HT1080 (cell line): Measurements from ENCODE around the gene HNF1B. TPM values are rescaled to one million over a fixed set of nuclear protein-coding genes. Genes with fewer than 3 reads are reported as not detected.

ENCODE experiments used
- DNase-seq: peaks from one replicate; pipeline ENCODE4 v3.0.0-alpha.2; 2015; ENCODE audit warnings: low read depth
- total RNA-seq: library from RNA; depleted of rRNA; stranded (reverse); fragments of >200 nt; shearing (Covaris generic); gene quantifications from 2 replicates; pipeline ENCODE4 v1.2.3, GENCODE V29; 2014

Gene HNF1B
- total RNA-seq, 1 experiment from 2014 or later, result not detected

DNA sequence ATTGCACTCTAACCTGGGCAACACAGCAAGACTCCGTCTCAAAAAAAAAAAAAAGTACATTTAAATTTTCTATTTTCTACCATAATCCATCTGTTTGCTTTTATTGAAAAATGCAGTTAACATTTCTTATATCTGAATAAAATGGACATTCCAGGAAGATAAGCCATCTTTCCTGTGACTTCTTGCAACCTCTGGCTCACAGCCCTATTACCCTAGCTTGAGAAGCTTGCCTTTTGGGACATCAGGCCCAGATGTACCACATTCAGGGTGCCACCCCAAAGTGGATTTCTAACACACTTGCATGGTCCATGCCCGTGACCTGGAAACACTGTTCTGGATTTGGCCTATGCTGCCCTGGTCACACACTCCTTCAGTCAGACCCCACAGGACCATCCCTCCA lies 71.5 kb downstream of the HNF1B start:
- DNase-seq, result no peak

DNA sequence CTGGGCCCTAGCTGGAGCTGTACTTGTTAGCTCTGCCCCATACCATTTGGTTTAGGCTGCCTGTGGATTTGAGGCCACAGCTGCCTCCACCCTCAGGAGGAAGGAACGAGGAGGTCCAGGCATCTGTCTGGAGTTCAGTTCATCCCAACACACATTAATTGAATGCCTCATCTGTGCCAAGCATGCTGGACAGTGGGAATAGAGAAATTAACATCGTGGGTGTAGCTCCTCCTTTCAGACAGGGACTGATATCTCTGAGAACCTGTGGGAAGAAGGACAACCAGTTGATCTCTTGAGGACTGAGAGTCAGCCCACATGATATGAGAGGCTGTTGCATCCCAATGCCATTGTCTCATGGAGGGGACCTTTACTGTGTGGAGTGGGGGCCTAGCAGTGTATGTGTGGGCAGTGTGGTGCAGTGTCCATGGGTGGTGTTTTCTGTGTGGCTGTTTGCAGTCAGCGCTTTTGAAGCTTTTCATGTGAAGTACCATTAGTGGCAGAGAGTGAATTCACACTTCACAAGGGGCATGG lies 72.2 kb downstream of the HNF1B start:
- no peak for DNase-seq

DNA sequence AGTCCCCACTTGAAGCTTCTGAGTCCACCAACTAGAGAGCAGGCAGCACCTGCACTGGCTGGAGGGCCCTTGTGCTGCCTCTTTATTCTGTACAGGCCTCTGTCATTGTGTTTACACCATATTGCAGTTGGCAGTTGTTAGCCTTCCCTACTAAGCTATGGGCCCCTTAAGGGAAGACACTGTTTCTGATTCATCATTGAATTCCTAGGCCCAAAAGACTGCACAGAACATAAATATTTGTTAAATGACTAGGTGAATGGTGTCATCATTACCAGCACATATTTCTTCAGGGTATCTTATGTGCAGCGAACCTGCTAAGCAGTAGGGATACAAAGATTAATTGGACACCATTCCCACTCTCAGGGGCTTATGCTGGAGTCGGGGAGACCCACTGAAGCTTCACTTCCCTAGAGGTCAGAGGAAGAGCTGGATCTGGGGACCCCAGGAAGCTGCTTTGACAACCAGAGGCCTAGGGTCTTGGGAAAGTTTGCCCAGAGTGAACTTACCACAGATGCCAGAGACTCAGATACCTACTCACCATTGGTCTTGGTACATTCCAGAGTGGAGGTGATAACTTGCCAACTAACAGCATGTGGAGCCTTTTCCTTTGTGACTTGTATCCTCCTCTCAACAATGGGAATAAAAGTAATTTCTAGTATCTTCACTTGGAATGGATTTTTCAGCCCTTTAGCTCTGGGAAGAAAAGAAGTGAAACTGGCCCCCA lies 72.9 kb downstream of the HNF1B start:
- peak; percentile 88 for DNase-seq

DNA sequence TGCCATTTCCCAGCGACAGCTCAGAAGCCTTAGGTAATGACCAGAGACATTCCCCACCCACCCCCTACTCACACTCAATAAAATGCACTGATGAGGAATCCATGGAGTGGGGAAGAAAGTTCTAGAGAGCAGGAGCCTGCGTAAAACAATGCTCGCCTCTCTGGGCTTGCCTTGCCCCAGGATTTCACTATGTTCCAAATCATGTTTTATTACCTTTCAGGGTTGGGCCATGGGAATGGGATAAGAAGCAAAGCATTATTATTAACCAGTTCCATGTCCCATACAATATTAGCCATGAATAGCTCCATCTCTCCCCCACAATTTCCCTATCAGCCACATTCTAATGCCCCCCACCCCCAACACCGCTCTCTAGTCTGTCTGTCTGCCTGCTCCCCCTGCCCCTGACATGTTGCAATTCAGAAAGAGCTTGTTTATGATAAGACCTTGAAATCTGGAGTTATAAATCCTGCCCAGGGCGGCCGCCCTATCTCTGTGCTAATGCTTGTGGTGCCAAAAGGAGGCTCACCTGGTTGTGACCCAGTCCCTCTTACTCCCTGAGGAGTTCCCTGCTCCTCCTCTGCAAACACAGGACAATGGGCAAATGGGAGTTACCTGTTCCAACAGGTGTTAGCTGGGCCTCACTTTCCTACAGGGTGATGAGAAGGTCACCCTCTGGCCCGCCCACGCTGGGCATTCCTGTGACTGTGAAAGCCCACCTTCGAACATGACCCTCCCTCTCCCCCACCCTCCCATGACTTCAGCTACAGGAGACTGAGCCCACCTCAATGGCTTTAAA lies 73.6 kb downstream of the HNF1B start:
- no peak for DNase-seq

DNA sequence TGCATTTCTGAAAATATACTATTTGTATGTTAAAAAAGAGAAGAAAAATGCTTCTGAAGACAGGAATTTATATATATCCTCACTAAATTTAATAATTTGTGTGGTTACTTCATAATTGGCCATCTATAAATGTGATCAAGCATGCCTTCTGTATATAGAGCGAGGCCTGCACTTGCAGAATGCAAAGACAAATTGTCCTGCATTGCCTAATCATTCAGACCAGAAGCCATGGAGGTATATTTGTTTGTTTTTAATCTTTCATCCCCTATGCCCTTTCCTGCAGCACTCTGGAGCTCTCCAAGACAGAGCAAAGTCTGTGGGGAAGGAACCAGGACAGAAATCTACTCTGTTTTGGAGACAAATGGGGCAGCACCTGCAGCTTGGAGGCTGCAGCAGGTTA lies 77.8 kb downstream of the HNF1B start:
- DNase-seq, result no peak

DNA sequence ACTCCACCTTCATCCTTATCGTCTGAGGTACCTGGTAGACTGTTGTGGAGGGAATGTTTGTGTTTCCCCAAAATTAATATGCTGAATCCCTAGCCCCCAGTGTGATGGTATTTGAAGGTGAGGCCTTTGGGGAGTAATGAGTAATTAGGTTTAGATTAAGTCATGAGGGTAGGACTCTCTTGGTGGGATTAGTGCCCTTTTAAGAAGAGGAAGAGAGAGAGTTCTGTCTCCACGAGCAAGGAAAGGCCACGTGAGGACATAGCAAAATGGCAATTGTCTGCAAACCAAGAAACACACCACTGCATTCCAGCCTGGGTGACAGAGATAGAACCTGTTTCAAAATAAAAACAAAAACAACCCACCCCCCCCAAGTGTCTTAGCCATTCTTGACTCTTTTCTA lies 80.6 kb downstream of the HNF1B start:
- no peak for DNase-seq

DNA sequence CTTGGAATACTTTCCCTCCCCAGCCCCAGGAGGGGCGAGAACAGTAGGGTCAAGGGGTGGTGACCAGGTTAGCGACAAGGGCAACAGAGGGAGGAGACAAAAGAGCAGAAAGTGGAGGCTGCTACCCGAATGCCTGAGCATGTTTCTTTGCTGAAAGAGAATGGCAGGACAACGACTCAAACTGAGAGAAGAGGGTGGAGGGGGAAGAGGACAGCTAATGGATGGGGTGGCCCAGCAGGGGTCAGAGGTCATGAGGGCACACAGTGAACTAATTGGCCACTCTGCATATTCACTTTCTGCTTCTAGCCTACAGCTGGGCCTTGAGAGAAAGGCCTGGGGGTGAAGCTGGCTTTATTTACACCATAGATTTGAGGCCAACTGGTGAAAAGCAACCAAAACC lies 82.5 kb downstream of the HNF1B start:
- DNase-seq, result no peak

DNA sequence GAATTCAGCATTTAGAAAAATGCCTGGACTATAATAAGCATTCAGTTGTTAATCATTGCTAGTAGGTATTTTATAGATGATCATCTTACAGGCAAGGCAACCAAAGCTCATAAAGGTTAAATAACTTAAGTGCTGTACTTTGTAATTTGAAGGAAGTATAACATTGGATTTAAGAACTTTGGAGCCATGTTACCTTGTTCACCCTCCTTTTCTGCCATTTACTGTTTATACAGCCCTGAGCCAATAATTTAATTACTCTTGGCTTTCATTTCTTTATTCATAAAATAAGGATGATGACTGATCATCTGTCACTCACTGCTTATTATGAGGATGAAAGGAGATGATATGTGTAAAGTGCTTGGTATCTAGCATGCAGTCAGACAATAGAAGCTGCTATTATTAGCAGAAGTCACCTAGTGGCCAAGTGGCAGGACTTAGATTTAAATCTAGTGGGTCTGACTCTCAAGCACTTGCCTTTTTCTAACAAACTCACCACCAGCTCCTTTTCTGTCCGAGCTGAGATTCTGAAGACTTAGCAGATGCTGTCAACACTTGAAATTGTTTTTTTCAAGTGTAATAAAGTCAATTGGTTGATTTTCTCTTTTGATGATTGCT lies 83.4 kb downstream of the HNF1B start:
- no peak for DNase-seq

DNA sequence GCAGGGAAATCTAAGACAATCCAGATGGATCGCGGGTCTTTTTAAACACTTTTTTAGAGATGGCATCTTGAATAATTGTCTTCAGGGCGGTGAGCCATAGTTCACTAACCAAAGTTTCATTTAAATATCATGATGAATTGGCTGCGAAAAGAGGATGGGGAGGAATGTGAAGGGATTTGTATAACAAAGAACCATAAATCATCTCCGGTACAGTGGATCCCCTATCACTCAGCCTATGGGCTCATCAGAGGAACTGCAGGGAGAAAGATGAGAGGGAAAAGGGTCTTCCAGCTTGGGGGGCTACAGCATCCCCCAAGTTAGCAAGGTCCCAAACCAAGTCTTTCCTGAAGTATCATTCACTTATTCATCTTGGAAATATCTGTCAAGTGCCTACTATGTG lies 84.9 kb downstream of the HNF1B start:
- DNase-seq, result no peak

DNA sequence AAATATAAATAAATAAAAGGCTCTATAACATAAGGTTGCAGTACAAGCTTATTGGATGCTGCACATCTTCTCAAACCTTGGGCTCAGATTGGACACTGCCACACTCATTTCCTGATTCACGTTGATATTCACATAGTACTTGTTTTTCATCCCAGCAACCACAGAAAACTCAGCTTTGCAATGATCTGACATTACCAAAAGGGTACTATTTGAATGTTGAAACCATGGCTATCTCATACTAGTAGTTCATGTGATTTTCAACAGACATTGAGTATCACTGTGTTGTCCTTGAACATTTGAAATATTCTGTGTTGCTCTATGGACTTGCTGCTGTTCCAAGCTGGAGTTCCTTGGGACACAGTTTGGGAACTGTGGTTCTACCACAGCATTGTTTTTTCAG lies 87.7 kb downstream of the HNF1B start:
- no peak for DNase-seq

DNA sequence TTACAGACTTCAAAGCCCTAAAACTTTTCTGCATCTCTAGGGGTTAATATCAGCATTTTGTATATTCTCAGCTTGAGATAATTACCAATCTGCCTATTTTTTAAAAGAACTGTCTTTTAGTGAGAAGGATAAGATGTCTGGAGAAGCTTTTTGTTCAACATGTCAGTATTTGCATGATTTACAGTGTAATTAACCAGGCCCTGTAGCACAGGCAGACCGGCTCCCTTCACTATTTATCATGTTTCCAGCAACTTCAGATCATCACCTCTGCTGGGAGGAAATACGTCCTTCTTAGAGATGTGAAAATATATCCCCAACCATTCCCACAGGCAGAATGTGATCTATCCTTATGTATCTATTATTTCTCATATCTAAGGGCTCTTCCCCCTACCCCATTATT lies 93.0 kb downstream of the HNF1B start:
- DNase-seq, result no peak

DNA sequence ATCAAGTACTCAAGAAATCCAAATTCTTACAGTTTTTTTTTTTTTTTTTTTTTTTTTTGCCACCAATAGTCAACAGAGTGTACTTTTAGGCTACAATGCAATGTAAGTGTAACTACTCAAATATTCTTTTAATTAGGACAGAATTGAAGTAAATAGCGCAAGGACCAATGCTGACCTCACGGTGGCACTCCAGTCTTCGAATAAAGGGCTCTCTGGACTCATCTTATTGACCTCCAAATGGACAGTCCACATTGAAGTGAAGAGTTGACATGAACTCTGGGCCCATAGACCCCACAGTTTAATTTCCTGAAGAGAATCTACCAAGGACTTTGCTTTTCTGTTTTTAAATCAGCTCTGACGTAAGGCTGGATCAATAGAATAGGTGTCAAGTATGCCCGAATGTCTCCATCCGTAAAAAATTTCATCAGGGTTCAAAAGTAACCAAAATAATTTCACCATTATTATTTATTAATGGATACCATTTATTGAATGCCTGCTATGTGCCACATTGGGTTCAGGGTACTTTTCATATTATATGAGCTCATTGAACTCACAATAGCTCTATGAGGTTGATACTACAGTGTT lies 94.3 kb downstream of the HNF1B start:
- DNase-seq, result peak; percentile 52

DNA sequence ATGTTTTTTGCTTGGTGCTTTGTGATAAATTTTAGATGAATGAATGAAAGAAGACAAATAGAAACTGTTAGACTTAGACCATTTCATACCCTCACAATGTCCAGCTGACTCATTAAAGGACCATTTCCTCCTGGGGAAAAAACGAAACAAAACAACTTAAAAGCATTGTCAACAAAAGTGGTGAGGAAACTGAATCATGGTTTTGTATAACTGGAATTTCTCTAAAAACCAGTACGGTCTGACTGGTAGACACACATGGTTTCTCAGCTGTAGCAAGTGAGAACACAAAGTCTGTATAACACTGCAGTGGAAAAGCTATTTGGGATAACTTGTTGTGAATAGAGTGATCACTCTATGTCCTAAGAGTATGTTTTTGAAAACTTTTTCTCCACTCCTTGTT lies 96.3 kb downstream of the HNF1B start:
- DNase-seq, result peak; percentile 78

DNA sequence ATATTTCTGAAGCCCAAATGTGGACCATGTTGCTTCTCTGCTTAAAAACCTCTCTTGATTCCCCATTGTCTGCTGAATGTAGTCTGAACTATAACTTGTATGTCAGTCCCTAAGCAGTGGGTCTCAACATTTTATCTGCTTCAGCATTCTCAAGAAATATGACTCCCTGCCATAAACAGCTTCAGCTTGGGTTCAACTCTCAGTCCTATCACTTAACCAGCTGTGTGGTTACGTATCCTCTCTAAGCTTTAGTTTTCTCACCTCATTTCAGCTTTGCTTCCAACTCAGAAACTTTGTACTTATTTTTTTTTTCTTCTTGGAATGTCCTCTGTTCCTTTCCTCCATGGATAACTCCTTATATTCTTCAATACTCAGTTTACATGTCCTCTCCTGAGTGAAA lies 97.0 kb downstream of the HNF1B start:
- DNase-seq, result no peak

DNA sequence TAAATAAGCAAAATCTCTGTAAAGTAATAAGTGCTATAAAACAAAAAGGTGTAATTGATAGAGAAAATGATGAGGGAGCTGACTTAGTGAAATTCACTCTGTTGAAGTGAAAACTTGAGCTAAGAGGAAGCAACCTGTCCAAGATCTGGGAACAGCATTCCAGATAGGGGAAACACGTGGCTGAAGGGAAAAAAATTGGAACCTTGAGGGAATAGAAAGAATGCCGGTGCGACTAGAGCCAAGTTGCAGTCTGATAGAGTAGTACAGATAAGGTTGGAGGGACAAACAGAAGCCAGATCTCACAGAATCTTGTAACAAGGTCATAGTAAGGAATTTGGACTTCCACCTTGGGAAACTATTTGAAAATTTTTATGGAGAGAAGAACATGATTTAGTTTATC lies 101.0 kb downstream of the HNF1B start:
- DNase-seq, result peak; percentile 3

DNA sequence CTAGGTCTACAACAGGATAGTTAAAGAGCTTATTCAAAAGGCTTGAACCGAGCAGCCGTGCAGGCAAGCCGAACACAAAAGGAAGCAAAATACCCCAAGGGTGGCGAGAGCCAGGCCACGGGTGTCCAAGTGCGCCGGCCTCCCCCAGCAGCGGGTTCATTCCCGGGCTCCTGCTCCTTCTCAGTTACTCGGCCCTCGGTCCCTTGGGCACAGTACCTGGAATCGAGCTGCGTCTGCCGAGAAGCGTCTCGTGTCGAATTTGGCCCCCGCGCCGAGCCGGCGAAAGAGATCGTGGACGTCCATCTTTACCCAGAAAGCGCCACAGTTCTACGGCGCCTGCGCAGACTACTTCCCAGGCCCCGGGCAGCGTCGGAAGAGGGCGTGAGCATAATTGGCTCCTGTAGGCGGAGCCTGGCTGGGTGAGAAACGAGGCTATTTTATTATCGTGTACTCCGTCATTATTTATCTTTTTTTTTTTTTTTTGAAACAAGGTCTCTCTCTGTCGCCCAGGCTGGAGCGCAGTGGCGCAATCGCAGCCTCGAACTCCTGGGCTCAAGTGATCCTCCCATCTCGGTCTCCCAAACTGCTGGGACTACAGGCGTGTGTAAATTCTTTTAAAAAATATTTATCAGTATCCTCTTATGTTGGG lies 101.6 kb downstream of the HNF1B start, which contains the start of gene DDX52:
Gene DDX52, minus strand, starts transcription at position 329 of the 649 bp plus-strand sequence. Its CDS starts 26 bp downstream, at position 303.
- DNase-seq, result peak; percentile 88

DNA sequence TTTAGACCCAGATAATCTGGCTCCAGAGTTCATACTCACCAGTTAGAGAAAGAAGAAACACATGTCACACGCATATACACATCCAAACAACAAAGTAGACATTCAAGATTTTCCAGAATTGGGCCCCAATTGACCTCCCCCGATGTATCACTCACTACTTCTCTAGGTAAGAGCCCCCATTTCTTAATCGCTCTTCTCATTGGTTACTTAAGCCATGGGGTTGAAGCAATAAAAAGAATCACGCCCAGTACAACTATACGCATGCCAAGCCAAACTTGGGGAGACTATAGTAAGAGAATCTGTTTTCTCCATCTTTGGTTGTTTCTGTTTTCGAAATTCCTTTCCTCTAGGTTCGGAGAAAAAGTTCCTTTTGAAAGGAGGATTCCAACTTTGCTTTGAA lies 102.2 kb downstream of the HNF1B start:
- DNase-seq, result peak; percentile 2

DNA sequence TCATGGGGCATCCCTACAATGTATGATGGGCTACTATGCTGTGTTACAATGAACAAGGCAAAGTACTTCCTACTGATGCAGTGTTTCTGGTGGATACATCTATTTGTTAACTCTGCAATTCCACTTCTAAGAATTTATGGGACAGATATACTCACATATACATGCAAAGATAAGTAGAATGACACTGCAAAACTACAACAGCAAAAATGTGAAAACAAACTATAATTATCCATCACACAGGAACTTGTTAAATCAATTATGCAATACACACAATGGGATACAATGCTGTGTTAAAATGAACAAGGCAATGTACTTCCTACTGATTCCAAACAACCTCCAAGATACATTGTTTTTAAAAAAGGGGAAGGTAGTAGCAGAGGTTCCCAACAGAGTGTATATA lies 104.8 kb downstream of the HNF1B start:
- no peak for DNase-seq

DNA sequence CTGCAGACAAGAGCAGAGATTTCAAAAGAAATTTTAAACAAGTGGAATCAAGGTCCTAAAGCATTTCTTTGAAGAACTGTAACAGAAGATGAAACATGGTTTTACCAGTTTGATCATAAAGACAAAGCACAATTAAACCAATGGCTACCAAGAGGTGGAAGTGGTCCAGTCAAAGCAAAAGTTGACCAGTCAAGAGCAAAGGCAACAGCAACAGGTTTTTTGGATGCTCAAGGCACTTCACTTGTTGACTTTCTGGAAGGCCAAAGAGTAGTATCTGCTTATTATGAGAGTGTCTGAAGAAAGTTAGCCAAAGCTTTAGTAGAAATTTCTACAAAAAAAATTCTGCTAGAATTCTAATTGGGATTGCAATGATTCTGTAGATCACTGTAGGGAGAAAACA lies 106.9 kb downstream of the HNF1B start:
- DNase-seq, result no peak
